Esophagus muscularis mucosa (tissue), 4 donors: Measurements from ENCODE around the gene ACTN4. TPM values are rescaled to one million over a fixed set of nuclear protein-coding genes. Genes with fewer than 3 reads are reported as not detected.
"Not testable (repeated sequence)": the region's sequence is repeated elsewhere in the genome, so short reads cannot be mapped to it uniquely, and the experiment has no call there.

ENCODE experiments used
- DNase-seq: peaks from one replicate; pipeline ENCODE4 v3.0.0-alpha.2; 2017; ENCODE audit errors: extremely low spot score
- H3K27ac ChIP-seq, 4 donors: fragments of 200-600 bp; sonication (generic); replicated peaks in 1 of 4; 1 replicate in 3 of 4; 2 replicates in 1 of 4; pipeline ENCODE4 v1.5.1; 2016 to 2019; ENCODE audit warnings: mild to moderate bottlenecking in 1 of 4
- H3K27me3 ChIP-seq, 4 donors: fragments of 200-600 bp; sonication (generic); one replicate each; pipeline versions ENCODE4 v1.5.1 to v1.6.0; 2016 to 2019
- H3K36me3 ChIP-seq, 4 donors: fragments of 200-600 bp; sonication (generic); one replicate each; pipeline ENCODE4 v1.5.1; 2016 to 2019
- H3K4me1 ChIP-seq, 4 donors: fragments of 200-600 bp; sonication (generic); one replicate each; pipeline ENCODE4 v1.5.1; 2016 to 2019
- H3K4me3 ChIP-seq, 4 donors: fragments of 200-600 bp; sonication (generic); 1 replicate in 2 of 4; 2 replicates in 2 of 4; pipeline ENCODE4 v1.5.1; 2016 to 2019; ENCODE audit warnings: mild to moderate bottlenecking in 4 of 4, moderate library complexity in 1 of 4
- H3K9me3 ChIP-seq, 4 donors: fragments of 200-600 bp; sonication (generic); 1 replicate in 3 of 4; 2 replicates in 1 of 4; pipeline ENCODE4 v1.5.1; 2016 to 2019
- CTCF ChIP-seq, 3 experiments: fragments of 200-600 bp in 2 of 3; fragments of 450-650 bp in 1 of 3; sonication (generic) in 2 of 3; IDR thresholded peaks; one replicate each; pipeline ENCODE4 v1.5.1; 2017 to 2019; ENCODE audit warnings: antibody characterized with exemption in 3 of 3, mild to moderate bottlenecking in 2 of 3, moderate library complexity in 1 of 3
- EP300 ChIP-seq: sonication (generic); formaldehyde crosslinking; IDR thresholded peaks from one replicate; pipeline ENCODE4 v1.6.1; 2017; ENCODE audit warnings: antibody characterized with exemption
- POLR2A ChIP-seq: fragments of 450-650 bp; IDR thresholded peaks from one replicate; pipeline ENCODE4 v1.6.1; 2017; ENCODE audit warnings: antibody characterized with exemption, moderate library complexity, mild to moderate bottlenecking, low read depth
- POLR2AphosphoS5 ChIP-seq, 2 donors: sonication (generic); formaldehyde crosslinking; IDR thresholded peaks; one replicate each; pipeline ENCODE4 v1.6.1; 2017; ENCODE audit warnings: antibody characterized with exemption in 2 of 2
- WGBS: methylation state at CpG from one replicate; pipeline ENCODE4 v1.1.5; 2018; 5-methylcytosine and 5-hydroxymethylcytosine counted together
- intact Hi-C: fragments of 100-400 bp; cut with DNase I; formaldehyde crosslinking; loops from one replicate; pipeline ENCODE4 v1.15.1; 2023
- total RNA-seq, 4 donors: library from RNA; depleted of rRNA; stranded (reverse); fragments of >200 nt; gene quantifications; one replicate each; pipeline versions ENCODE4 v1.1.0 to v1.2.1, GENCODE V29; 2016

ACTN4 gene
- total RNA-seq, 4 donors from 2014 or later, result 416 to 816 (median 598) TPM

- Histone ChIP-seq H3K27me3 (no peaks in the 10 kb centered on the region), H3K4me1 (no peaks in the 10 kb centered on the region), H3K9me3 (no peaks in the 10 kb centered on the region), H3K27ac (no peak overlapping the region), H3K4me3 (no peak overlapping the region), H3K36me3 (peaks cover 84 to 100% (median 98%) of the 10 kb centered on the region in 4 donors)
- no peak for TF ChIP-seq POLR2A
- intact Hi-C loops, result loop anchor here (10.0 kb wide), 1 partner anchor 308 kb away; the partner anchor contains the start of genes MRPS12 and SARS2
- 95% methylated on average over 4 of the region's 4 CpGs for WGBS
- DNase-seq, result no peak
Measured at GRCh38 chr19:38626401-38626800, 21.0 kb upstream of the ACTN4 start.

GRCh38 chr19:38629568-38629967 is 17.9 kb upstream of the ACTN4 start:
- H3K4me3 ChIP-seq, result no peak overlapping the region
- WGBS, result 99% methylated on average over 6 of the region's 6 CpGs
- peaks cover 72 to 94% (median 91%) of the 10 kb centered on the region in 4 donors for H3K36me3 ChIP-seq
- no peaks in the 10 kb centered on the region for H3K9me3 ChIP-seq
- intact Hi-C loops, result loop anchor here (10.0 kb wide), 1 partner anchor 305 kb away; the partner anchor contains the start of genes MRPS12 and SARS2
- no peak overlapping the region for H3K27ac ChIP-seq
- no peaks in the 10 kb centered on the region for H3K27me3 ChIP-seq
- TF ChIP-seq POLR2A (no peak), EP300 (no peak), POLR2AphosphoS5 (IDR thresholded peaks at IDR 0.05) (no peak), CTCF (IDR thresholded peaks at IDR 0.05) (no peak)
- peaks cover under 1 to 9% (median 5%) of the 10 kb centered on the region in 4 donors for H3K4me1 ChIP-seq
- DNase-seq, result no peak

GRCh38 chr19:38631301-38631700 is 16.1 kb upstream of the ACTN4 start:
- H3K36me3 ChIP-seq, result peaks cover 54 to 92% (median 88%) of the 10 kb centered on the region in 4 donors

GRCh38 chr19:38631811-38632475 is 15.5 kb upstream of the ACTN4 start:
- H3K27ac ChIP-seq, DNase-seq, H3K27me3 ChIP-seq, H3K4me3 ChIP-seq, H3K9me3 ChIP-seq: not testable (repeated sequence)
- whole genome bisulfite sequencing, result 69% methylated on average over 7 of the region's 7 CpGs
- intact Hi-C loops, result loop anchor here (10.0 kb wide), 2 partner anchors 117 to 203 kb away; partner anchors contain the start of gene ECH1
- H3K4me1 ChIP-seq, result peaks cover 14 to 26% (median 16%) of the 10 kb centered on the region in 4 donors
- H3K36me3 ChIP-seq, result peaks cover 48 to 91% (median 88%) of the 10 kb centered on the region in 4 donors

More at GRCh38 chr19:38631301-38631700, 16.1 kb upstream of the ACTN4 start:
- whole genome bisulfite sequencing, result 73% methylated on average over 11 of the region's 11 CpGs
- not testable (repeated sequence) for H3K4me3 ChIP-seq, H3K27me3 ChIP-seq, H3K9me3 ChIP-seq, DNase-seq, H3K27ac ChIP-seq
- H3K4me1 ChIP-seq, result peaks cover 9 to 20% (median 13%) of the 10 kb centered on the region in 4 donors
- intact Hi-C loops, result loop anchor here (10.0 kb wide), 2 partner anchors 116 to 204 kb away; partner anchors contain the start of gene ECH1

GRCh38 chr19:38632476-38633213 is 14.8 kb upstream of the ACTN4 start:
- H3K4me1 ChIP-seq, result peaks cover 14 to 32% (median 23%) of the 10 kb centered on the region in 4 donors
- H3K36me3 ChIP-seq, result peaks cover 41 to 86% (median 82%) of the 10 kb centered on the region in 4 donors
- H3K27me3 ChIP-seq, result no peaks in the 10 kb centered on the region
- intact Hi-C loops, result loop anchor here (10.0 kb wide), 2 partner anchors 118 to 202 kb away; partner anchors contain the start of gene ECH1
- no peak for TF ChIP-seq EP300
- no peak for TF ChIP-seq POLR2AphosphoS5 (IDR thresholded peaks at IDR 0.05)
- TF ChIP-seq POLR2A, result no peak
- TF ChIP-seq CTCF (IDR thresholded peaks at IDR 0.05), result no peak
- no peaks in the 10 kb centered on the region for H3K9me3 ChIP-seq
- WGBS, result 88% methylated on average over 15 of the region's 16 CpGs
- H3K4me3 ChIP-seq, result no peak overlapping the region
- H3K27ac ChIP-seq, result no peak overlapping the region
- no peak for DNase-seq
